Transverse colon (tissue), 4 donors: Measurements from ENCODE around the gene C1orf174. TPM values are rescaled to one million over a fixed set of nuclear protein-coding genes. Genes with fewer than 3 reads are reported as not detected.

Experiments
- DNase-seq: peaks from one replicate; pipeline ENCODE4 v3.0.0-alpha.2; 2019
- H3K27ac ChIP-seq, 4 donors: fragments of 200-600 bp; sonication (generic); 2 replicates each; pipeline ENCODE4 v1.5.1; 2016 to 2018; ENCODE audit warnings: inconsistent platforms in 4 of 4
- H3K27me3 ChIP-seq: fragments of 200-600 bp; sonication (generic); 2 replicates; pipeline ENCODE4 v1.5.1; 2017; ENCODE audit warnings: inconsistent platforms
- H3K36me3 ChIP-seq, 4 donors: fragments of 200-600 bp; sonication (generic); 2 replicates each; pipeline ENCODE4 v1.5.1; 2017 to 2019; ENCODE audit warnings: inconsistent platforms in 4 of 4
- H3K4me1 ChIP-seq, 4 donors: fragments of 200-600 bp; sonication (generic); 2 replicates each; pipeline ENCODE4 v1.5.1; 2017 to 2020; ENCODE audit warnings: inconsistent platforms in 4 of 4
- H3K4me3 ChIP-seq, 4 donors: fragments of 200-600 bp; sonication (generic); 1 replicate in 1 of 4; 2 replicates in 3 of 4; pipeline versions ENCODE4 v1.5.1 to v1.6.1; 2017 to 2019; ENCODE audit warnings: inconsistent platforms in 4 of 4
- H3K9me3 ChIP-seq, 2 donors: fragments of 200-600 bp; sonication (generic); 2 replicates each; pipeline ENCODE4 v1.5.1; 2017 to 2019; ENCODE audit warnings: inconsistent platforms in 2 of 2
- EP300 ChIP-seq: sonication (generic); formaldehyde crosslinking; IDR thresholded peaks from one replicate; pipeline ENCODE4 v1.6.1; 2017; ENCODE audit warnings: antibody characterized with exemption, low read depth
- POLR2A ChIP-seq: fragments of 450-650 bp; IDR thresholded peaks from one replicate; pipeline ENCODE4 v1.6.1; 2016; ENCODE audit warnings: antibody characterized with exemption, mild to moderate bottlenecking, moderate library complexity
- POLR2AphosphoS5 ChIP-seq, 3 donors: sonication (generic); formaldehyde crosslinking; IDR thresholded peaks; one replicate each; pipeline ENCODE4 v1.6.1; 2016; ENCODE audit warnings: antibody characterized with exemption in 3 of 3
- WGBS, 2 donors: methylation state at CpG; one replicate each; pipeline ENCODE4 v1.1.5; 2018; ENCODE audit warnings: low coverage in 1 of 2; 5-methylcytosine and 5-hydroxymethylcytosine counted together
- in situ Hi-C, 4 donors: fragments of 200-750 bp; cut with MboI; loops; one replicate each; pipeline versions ENCODE4 v1.15.0 to v1.15.1; 2017; ENCODE audit warnings: low sequenced_read_pairs in 3 of 4, low pct_ligation_motif_present in 1 of 4, low pct_unique_long_range_greater_than_20kb in 1 of 4
- intact Hi-C: fragments of 100-400 bp; cut with DNase I; formaldehyde crosslinking; loops from one replicate; pipeline ENCODE4 v1.15.1; 2023; ENCODE audit warnings: low total_unique reads
- total RNA-seq, 4 donors: library from RNA; depleted of rRNA; stranded (reverse); fragments of >200 nt; gene quantifications; one replicate each; pipeline ENCODE4 v1.1.0, GENCODE V29; 2016
- TF ChIP-seq, protein P1 (sequence below), 5 experiments: fragments of 200-600 bp in 3 of 5; fragments of 450-650 bp in 2 of 5; sonication (generic) in 3 of 5; IDR thresholded peaks; 1 replicate in 2 of 5; 2 replicates in 3 of 5; pipeline ENCODE4 v1.5.1; 2016 to 2017; ENCODE audit warnings: antibody characterized with exemption in 5 of 5, inconsistent platforms in 3 of 5, mild to moderate bottlenecking in 2 of 5, moderate library complexity in 1 of 5

C1orf174 gene
- total RNA-seq, 4 donors from 2014 or later = 23.5 to 45.4 (median 36.6) TPM

DNA sequence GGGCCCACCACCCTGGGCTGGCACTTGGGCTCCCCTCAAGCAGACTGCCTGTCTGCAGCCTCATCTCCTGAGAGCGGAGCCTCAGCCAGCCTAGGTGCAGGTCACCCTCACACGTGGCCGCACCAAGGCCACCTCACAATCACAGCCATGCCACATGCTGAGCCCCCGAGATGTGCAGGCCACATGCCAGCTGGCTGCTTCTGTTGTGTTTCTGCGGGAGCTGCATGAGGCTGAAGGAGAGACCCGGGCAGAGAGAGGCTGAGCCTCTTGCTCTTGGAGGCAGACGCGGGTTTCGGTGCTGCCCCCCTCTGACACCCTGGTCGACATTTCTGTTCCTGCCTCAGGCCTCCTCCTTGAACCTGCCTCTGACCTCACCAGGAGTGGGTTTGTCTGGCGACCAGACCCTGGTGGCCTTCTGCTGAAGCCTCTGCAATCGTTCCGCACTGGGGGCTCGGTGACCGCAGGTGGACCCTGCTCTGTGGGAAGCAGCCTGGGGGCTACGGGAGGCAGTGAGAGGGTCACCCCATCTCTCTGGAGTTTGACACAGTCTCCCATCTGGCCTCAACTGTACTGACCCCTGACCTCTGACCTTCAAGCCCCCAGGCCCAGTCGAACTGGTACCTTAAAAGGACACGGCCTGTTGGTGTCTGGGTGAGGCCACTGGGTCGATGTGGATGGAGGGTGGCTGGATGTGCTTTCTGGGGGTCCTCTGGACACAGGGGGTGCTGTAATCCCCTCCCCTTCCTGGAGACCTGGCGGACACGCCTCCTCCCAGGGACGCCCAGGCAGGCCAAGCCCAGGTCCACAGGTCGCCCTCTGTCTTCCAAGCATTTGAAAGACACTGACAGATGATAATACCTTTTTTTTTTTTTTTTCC is 13.0 kb upstream of the C1orf174 start:
- peaks cover 0 to 2% (median 0%) of the 10 kb centered on the region in 4 donors for H3K4me1 ChIP-seq
- WGBS, 2 donors = 90% methylated on average over 23 of the region's 23 CpGs; no CpG with 5 or more reads in 1 of the 2 donors
- no peak overlapping the region for H3K27ac ChIP-seq
- H3K27me3 ChIP-seq = no peaks in the 10 kb centered on the region
- no peak for DNase-seq
- in situ Hi-C loops = no loop called here
- TF ChIP-seq POLR2AphosphoS5 (IDR thresholded peaks at IDR 0.05) (no peak), POLR2A (no peak), EP300 (no peak)
- TF ChIP-seq, protein P1, sequence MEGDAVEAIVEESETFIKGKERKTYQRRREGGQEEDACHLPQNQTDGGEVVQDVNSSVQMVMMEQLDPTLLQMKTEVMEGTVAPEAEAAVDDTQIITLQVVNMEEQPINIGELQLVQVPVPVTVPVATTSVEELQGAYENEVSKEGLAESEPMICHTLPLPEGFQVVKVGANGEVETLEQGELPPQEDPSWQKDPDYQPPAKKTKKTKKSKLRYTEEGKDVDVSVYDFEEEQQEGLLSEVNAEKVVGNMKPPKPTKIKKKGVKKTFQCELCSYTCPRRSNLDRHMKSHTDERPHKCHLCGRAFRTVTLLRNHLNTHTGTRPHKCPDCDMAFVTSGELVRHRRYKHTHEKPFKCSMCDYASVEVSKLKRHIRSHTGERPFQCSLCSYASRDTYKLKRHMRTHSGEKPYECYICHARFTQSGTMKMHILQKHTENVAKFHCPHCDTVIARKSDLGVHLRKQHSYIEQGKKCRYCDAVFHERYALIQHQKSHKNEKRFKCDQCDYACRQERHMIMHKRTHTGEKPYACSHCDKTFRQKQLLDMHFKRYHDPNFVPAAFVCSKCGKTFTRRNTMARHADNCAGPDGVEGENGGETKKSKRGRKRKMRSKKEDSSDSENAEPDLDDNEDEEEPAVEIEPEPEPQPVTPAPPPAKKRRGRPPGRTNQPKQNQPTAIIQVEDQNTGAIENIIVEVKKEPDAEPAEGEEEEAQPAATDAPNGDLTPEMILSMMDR (IDR thresholded peaks at IDR 0.05) = no peak
- H3K36me3 ChIP-seq = no peaks in the 10 kb centered on the region
- H3K9me3 ChIP-seq = no peaks in the 10 kb centered on the region
- intact Hi-C loops = no loop called here
- no peak overlapping the region for H3K4me3 ChIP-seq

DNA sequence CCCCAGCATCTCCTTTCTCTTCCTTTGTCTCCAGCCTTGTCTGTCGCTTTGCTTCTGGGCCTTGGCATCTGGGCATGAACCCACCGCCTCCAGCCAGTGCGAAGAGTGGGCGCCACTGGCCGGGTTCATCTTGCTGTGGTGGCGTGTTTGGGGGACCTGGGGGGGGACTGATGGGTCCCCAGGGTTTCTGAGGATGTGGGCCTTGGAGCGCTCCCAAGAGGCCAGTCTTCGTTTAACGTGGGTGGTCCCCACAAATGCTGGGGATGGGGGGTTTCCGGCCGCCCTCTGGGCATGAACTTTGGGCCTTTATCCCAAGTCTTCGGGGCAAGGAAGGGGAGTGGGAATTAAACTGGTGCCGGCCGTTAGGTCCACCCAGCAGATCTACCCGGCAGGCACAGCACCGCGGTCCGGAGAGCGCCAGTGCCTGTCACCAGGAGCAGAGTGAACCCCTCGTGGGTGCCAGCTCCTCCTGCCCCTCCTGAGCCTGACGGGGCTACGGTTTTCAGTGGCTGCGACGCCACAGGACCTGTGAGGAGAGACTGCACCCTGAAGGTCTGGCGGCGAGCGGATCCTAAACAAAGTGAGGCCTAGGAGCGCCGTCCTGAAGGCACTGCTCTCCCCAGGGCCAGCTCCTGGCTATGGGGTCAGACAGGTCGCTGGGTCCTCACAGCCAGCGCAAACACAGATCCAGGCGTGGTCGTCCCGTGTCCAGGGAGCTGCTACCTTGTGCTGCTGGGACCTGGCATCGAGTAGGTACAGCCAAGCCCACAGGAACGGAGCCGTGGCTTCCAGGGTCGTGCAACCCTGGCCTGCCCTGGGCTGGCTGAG is 12.1 kb upstream of the C1orf174 start:
- Histone ChIP-seq H3K27ac (no peak overlapping the region), H3K36me3 (no peaks in the 10 kb centered on the region), H3K27me3 (no peaks in the 10 kb centered on the region), H3K4me1 (peaks cover 0 to 2% (median 0%) of the 10 kb centered on the region in 4 donors), H3K9me3 (no peaks in the 10 kb centered on the region), H3K4me3 (no peak overlapping the region)
- TF ChIP-seq POLR2AphosphoS5 (IDR thresholded peaks at IDR 0.05) = no peak
- TF ChIP-seq, protein P1 (IDR thresholded peaks at IDR 0.05) = no peak
- no peak for TF ChIP-seq EP300
- no peak for TF ChIP-seq POLR2A
- in situ Hi-C loops (no loop called here), intact Hi-C loops (no loop called here)
- WGBS, 2 donors = 91% methylated on average over 24 of the region's 38 CpGs; no CpG with 5 or more reads in 1 of the 2 donors
- peak; percentile 6 for DNase-seq

DNA sequence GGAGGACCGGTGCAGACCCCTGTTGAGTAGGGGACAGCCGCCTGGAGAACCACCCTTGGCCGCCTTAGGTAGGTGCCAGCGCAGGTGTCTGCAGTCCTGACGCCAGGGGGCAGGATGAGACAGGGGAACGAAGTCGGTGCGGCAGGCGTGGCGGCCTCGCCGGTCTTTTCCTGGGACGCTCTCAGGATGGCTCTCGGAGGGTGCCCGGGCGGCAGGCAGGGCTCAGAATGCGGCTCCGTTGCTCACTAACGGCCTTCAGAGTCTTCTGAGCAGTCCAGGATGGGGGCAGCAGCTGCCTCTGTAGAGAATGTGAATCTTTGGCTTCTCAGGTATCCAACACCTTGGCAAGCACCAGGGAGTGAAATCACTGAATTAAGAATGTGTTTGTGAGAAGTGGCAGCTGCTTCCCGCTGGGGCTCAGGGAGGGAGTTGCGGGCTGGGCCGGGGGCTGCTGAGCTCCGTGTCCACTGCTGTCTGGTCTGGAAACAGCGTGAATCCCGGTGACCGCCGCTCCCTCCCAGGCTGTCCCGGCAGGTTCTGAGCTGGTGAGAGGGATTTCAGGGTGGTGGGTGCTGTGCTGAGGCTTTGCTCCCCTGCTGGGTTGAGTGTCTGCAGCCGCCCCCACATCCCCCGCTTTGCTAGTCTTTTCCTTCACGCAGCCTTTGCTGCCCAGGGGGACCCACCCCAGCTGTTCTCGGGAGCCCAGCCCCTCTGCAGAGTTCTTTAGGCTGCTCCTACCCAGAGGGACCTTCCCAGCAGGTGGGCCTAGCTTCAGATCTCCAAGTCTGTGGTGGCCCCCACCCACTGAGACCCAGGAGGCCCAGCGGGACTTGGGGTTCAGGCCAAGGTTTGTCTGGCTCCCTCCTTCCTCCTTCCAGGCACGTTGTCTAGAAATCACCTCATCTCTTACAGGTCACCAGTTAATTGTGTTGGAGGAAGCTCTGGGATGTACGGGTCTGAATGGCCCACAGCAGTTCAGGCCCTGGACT is 11.1 kb upstream of the C1orf174 start:
- TF ChIP-seq EP300 = no peak
- TF ChIP-seq, protein P1 (IDR thresholded peaks at IDR 0.05) = peak; percentile 60 to 77 (median 75)
- no peak for TF ChIP-seq POLR2A
- no peak for TF ChIP-seq POLR2AphosphoS5 (IDR thresholded peaks at IDR 0.05)
- intact Hi-C loops = no loop called here

More for the DNA sequence above, 11.1 kb upstream of the C1orf174 start:
- Histone ChIP-seq H3K27me3 (no peaks in the 10 kb centered on the region), H3K27ac (no peak overlapping the region), H3K4me3 (no peak overlapping the region), H3K36me3 (no peaks in the 10 kb centered on the region), H3K4me1 (peaks cover 0 to 2% (median 0%) of the 10 kb centered on the region in 4 donors), H3K9me3 (no peaks in the 10 kb centered on the region)
- 0 to 26% methylated on average over 1 to 30 of the region's 35 CpGs for WGBS, 2 donors
- in situ Hi-C loops = no loop called here
- DNase-seq = peak; percentile 82
